NB4 (cell line): ENCODE measurements around the gene GALNT17.

ENCODE experiments used
- POLR2A ChIP-seq: IDR thresholded peaks from 2 replicates; pipeline ENCODE4 v1.6.1; 2011; ENCODE audit warnings: mild to moderate bottlenecking; ENCODE audit not compliant: insufficient read length; ENCODE audit errors: extremely low read depth
- TF ChIP-seq, protein P1 (sequence below): IDR thresholded peaks from one replicate; pipeline ENCODE4 v1.5.1; 2012; ENCODE audit warnings: low read depth, low read length

DNA sequence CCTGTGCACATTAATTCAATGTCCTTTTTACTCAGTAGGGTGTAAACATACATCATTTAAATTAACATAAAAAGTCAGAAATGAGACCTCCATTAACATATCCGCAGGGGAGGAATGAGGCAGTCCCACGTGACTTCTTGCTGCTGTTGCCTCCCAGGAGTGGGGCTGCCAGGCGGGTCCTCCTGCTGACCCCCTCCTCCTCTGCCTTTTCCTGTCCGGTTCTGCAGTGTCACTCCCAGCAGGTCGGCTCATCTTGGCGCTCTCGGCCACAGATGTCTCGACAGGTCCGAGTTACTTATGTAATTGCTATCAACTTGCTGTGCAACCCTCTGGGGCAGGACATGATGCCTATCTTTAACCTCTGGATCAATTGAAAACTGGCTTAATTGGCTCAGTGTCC, 329.6 kb downstream of the GALNT17 start:
- TF ChIP-seq, protein P1, sequence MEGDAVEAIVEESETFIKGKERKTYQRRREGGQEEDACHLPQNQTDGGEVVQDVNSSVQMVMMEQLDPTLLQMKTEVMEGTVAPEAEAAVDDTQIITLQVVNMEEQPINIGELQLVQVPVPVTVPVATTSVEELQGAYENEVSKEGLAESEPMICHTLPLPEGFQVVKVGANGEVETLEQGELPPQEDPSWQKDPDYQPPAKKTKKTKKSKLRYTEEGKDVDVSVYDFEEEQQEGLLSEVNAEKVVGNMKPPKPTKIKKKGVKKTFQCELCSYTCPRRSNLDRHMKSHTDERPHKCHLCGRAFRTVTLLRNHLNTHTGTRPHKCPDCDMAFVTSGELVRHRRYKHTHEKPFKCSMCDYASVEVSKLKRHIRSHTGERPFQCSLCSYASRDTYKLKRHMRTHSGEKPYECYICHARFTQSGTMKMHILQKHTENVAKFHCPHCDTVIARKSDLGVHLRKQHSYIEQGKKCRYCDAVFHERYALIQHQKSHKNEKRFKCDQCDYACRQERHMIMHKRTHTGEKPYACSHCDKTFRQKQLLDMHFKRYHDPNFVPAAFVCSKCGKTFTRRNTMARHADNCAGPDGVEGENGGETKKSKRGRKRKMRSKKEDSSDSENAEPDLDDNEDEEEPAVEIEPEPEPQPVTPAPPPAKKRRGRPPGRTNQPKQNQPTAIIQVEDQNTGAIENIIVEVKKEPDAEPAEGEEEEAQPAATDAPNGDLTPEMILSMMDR: no peak
- TF ChIP-seq POLR2A: no peak
